Subcutaneous adipose tissue (tissue), 4 donors: ENCODE measurements around the gene QSOX2. TPM values are rescaled to one million over a fixed set of nuclear protein-coding genes. Genes with fewer than 3 reads are reported as not detected.

Experiments used
- total RNA-seq, 4 donors: library from RNA; depleted of rRNA; stranded (reverse); fragments of >200 nt; gene quantifications; one replicate each; pipeline ENCODE4 v1.1.0, GENCODE V29; 2016
- TF ChIP-seq, protein P1 (sequence below): fragments of 450-650 bp; IDR thresholded peaks from one replicate; pipeline ENCODE4 v1.5.1; 2016; ENCODE audit warnings: low read depth, mild to moderate bottlenecking, control low read depth, antibody characterized with exemption, moderate library complexity

The QSOX2 gene
- total RNA-seq, 4 donors from 2014 or later = 3.7 to 5.3 (median 4.5) TPM

DNA sequence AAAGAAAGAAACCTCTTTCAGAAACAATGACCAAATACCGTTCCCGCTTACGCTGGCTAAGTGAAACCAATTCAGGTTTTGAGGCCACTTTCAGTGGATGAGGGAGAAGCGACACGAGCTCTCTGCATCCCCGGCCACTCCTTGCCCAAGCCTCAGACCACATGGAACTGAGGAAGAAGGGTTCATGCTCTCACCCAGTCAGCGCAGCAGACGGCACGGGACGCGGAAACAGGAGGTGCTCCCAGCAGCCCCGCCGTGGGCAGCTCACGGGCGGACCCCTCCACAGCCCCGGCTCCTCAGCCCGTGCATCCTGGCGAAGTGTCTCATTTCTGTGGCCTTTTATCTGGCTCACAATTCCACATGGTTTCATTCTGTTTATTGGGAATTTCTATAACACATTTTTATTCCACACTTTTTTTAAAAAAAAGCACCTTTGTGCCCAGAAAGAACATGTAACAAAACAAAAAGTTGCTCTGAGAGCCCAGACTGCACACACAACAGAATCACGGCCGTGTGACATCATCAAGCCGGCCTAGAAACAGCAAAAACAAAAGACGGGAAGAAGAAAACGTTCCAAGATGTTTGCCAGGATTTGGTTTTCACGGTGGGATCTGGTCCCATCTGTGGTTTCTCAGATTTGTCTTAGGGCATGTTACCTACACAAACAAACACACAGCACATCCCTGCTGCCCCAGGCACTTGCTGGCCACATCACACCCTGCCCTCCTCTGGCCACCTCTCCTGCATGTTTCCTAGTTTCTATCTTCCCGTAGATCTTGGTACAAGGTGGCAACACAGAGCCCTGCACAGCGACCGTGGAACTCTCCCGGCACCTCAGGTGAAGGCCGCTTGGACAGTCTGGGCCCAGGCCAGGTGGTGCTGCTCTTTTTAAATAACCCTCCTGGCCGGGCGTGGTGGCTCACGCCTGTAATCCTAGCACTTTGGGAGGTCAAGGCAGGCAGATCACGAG is 16.2 kb downstream of the QSOX2 start:
- TF ChIP-seq, protein P1, sequence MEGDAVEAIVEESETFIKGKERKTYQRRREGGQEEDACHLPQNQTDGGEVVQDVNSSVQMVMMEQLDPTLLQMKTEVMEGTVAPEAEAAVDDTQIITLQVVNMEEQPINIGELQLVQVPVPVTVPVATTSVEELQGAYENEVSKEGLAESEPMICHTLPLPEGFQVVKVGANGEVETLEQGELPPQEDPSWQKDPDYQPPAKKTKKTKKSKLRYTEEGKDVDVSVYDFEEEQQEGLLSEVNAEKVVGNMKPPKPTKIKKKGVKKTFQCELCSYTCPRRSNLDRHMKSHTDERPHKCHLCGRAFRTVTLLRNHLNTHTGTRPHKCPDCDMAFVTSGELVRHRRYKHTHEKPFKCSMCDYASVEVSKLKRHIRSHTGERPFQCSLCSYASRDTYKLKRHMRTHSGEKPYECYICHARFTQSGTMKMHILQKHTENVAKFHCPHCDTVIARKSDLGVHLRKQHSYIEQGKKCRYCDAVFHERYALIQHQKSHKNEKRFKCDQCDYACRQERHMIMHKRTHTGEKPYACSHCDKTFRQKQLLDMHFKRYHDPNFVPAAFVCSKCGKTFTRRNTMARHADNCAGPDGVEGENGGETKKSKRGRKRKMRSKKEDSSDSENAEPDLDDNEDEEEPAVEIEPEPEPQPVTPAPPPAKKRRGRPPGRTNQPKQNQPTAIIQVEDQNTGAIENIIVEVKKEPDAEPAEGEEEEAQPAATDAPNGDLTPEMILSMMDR = no peak

DNA sequence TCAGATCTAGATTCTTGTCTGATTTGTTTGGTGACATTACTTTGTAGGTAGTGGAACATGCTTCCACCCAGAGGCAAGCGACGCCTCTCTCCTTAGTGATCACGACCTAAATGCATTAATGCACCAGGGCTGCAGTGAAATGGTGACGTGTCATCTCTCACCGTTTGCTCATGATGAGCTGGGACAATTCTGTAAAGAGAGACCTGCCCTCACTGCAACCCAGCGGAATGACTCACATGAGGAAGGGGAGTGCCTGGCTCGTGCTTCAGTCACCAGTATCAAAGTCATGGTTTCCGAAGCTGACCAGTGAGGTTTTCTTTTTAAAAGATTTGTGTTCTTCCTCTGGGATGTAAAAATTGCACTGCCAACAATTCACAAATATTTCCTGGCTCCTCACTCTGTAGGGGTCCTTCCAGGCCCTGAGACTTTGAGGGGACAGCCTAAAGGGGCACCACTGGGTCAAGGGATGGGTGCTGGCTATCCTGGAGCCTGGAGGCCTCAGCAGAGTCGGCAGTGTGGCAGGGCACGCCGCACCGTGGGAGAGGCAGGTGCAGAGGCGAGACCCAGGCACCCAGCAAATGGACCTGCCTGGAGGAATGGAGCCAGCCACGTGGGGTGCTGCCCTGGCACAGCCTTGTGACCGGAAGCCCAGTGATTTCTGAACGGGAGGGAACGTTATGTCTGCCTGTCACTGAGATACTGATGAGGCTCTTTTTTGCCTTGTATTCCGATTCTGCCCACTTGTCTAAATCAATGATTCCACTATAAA is 17.3 kb downstream of the QSOX2 start:
- TF ChIP-seq, protein P1 = no peak

DNA sequence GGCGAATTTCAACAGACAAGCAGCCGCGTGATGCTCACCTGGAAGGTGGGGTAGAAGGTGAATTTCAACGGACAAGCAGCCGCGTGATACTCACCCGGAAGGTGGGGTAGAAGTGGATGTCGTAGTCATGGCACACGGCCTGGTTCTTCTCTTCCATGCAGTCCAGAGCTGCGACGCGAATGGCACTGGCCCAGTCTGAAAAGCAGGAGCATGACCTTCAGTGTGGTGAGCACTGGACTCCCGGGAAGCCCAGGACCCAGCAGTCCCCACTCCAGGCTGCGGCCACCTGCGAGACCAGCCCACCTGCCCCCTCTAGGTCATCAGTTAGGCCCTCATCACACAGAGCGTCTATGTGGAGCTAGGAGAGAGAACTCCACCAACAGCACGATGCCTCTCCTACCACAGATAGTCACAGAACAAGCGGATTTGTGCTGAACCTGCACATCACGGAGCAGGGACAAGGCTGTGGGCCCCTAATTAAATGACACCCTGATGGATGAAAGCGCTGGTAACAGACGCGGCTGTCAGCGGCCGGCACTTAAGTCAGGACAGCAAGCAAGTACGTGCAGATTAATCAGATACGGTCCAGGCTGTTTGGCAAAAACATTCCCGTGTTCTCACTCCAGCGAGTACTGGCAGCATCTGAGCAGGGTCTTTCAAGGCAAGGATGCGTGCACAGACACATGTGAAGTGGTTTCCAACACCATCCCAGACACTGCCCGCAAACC is 18.8 kb downstream of the QSOX2 start:
- TF ChIP-seq, protein P1 = no peak

DNA sequence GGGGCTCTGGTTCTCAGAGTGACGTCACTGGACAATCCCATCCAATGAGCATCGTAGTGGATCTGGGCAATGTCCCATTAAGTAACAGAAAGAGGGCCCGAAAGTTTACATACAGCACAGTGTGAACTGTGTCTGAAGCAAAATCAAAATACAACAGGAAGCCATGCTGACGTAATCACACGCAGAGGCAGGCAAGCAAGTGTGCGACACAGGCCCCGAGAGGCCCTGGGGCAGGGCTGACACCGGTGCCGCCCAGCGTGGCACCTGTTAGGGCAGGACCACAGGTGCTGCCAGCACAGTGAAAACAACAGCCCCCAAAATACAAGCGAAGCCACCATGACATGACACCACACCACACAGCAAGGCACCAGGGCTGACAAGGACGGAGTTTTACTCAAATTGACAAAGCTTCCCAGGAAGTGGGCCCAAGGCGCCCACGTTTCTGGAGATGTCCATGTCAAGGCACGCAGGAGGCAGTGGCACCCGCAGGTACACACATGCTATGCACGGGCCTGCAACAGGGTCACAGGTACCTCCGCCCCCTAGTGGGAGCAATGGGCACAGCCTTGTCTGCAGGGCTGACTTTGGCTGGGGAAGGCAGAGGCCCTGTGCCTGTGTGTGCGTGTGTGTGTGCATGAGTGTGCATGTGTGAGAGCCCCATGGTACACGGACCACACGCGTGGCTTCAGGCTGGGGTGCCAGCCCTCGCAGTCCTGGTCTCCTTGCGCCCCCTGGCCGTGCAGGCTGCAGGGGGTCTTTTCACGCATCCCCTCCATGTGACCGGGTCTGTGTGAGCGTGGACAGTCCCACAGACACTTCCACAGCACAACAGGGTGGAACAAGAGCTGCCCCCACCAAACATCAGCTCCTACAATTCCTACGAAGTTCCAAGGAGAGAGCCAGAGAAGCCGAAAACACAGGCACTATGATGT is 19.6 kb downstream of the QSOX2 start:
- TF ChIP-seq, protein P1 = no peak

DNA sequence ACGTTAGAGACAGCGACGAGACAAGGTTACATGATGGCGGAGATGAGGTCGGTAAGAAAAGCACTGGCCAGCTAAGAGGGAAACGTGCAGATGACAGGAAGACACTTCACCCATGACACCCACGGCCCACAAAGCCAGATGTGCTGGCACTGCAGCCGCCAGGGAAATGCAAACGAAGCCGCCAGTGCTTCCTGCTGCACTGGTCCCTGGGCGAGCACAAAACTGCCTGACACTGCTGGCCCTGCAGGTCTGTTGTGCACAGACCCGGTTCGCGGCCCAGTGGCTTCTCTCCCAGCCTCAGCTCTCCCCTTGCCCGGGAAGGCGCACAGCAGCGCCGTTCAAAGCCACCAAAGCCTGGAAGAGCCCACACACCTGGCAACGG is 20.3 kb downstream of the QSOX2 start:
- TF ChIP-seq, protein P1 = no peak

DNA sequence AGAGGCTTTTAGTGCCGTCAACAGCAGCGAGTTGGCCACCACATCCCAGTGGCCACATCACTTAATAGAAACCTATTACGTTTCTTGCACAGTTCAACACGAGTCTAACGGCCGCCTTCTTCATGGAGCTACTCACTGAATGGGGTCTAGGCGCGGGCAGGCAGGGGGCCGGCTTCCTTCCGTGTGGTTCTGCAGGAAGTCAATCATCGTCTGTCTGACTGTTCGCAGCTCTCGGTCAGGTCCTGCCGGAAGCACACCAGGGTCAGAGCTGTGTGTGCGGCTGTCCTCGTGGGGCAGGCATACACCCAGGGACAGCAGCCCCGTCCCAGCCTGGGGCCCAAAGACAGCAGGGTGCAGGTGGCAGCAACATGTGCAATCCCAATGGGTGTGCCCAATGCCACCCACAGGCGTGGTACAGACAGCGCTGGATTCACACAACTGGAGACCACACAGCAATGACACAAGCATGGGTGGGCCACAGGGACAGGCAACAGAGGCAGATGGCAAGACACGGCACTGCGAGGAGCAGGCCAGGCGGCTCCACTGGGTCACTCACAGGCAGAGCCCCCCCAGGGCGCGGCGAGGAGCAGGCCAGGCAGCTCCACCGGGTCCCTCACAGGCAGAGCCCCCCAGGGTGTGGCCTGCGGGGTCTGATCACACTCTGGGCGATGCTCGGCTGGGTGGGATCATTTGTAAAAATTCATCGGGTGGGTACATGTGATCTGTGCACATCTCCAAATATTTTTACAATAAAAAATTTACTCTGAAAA is 21.6 kb downstream of the QSOX2 start:
- TF ChIP-seq, protein P1 = no peak
